Osteoblast (primary cell): ENCODE data around the gene CPLX3. TPM values are rescaled to one million over a fixed set of nuclear protein-coding genes. Genes with fewer than 3 reads are reported as not detected.

Experiments
- DNase-seq: peaks from one replicate; pipeline ENCODE4 v3.0.0; 2011; ENCODE audit warnings: low spot score, mixed read lengths; ENCODE audit not compliant: insufficient read length; ENCODE audit errors: missing footprints
- H2AFZ ChIP-seq: 2 replicates; pipeline ENCODE4 v1.6.0; 2011; ENCODE audit warnings: mild to moderate bottlenecking, low read length
- H3K27ac ChIP-seq: 2 replicates; pipeline ENCODE4 v1.5.1; 2011; ENCODE audit warnings: mild to moderate bottlenecking, low read depth, low read length, moderate library complexity
- H3K27me3 ChIP-seq: 2 replicates; pipeline ENCODE4 v1.6.0; 2012; ENCODE audit warnings: mild to moderate bottlenecking, control low read depth, inconsistent platforms, low read length, moderate library complexity; ENCODE audit not compliant: insufficient read depth
- H3K36me3 ChIP-seq: 2 replicates; pipeline ENCODE4 v1.5.1; 2011; ENCODE audit warnings: mild to moderate bottlenecking, low read length, control low read depth, moderate library complexity; ENCODE audit not compliant: insufficient read depth
- H3K4me1 ChIP-seq: 2 replicates; pipeline ENCODE4 v1.5.1; 2011; ENCODE audit warnings: mild to moderate bottlenecking, low read length, control low read depth, moderate library complexity; ENCODE audit not compliant: insufficient read depth
- H3K4me2 ChIP-seq: 2 replicates; pipeline ENCODE4 v1.6.0; 2011; ENCODE audit warnings: mild to moderate bottlenecking, low read length; ENCODE audit not compliant: insufficient read depth
- H3K4me3 ChIP-seq: fragments of 200-600 bp; sonication (generic); 3 replicates; pipeline ENCODE4 v1.5.1; 2012; ENCODE audit warnings: mild to moderate bottlenecking, low read length, inconsistent platforms; ENCODE audit not compliant: insufficient read depth
- H3K79me2 ChIP-seq: 2 replicates; pipeline ENCODE4 v1.6.0; 2012; ENCODE audit warnings: mild to moderate bottlenecking, low read length, control low read depth, inconsistent platforms; ENCODE audit not compliant: insufficient read depth
- H3K9me3 ChIP-seq: 2 replicates; pipeline ENCODE4 v1.5.1; 2011; ENCODE audit warnings: low read depth, low read length, control low read depth
- H4K20me1 ChIP-seq: 2 replicates; pipeline ENCODE4 v1.6.0; 2012; ENCODE audit warnings: mild to moderate bottlenecking, low read length, control low read depth; ENCODE audit not compliant: insufficient read depth
- CTCF ChIP-seq: IDR thresholded peaks from 2 replicates; pipeline ENCODE4 v1.5.1; 2011; ENCODE audit warnings: mild to moderate bottlenecking, low read depth, low read length, moderate library complexity; ENCODE audit errors: extremely low read depth
- total RNA-seq: library from RNA; depleted of rRNA; stranded (reverse); fragments of >200 nt; gene quantifications from 2 replicates; pipeline ENCODE4 v1.2.3, GENCODE V29; 2012

Gene CPLX3
- total RNA-seq, 1 donor = not detected

- Histone ChIP-seq H3K4me1 (peaks cover 8% of the 10 kb centered on the region), H3K9me3 (no peaks in the 10 kb centered on the region), H3K79me2 (peaks cover 1% of the 10 kb centered on the region), H3K4me2 (no peak overlapping the region), H4K20me1 (peaks cover 11% of the 10 kb centered on the region), H3K36me3 (peaks cover 38% of the 10 kb centered on the region), H2AFZ (no peak overlapping the region), H3K4me3 (no peak overlapping the region), H3K27me3 (no peaks in the 10 kb centered on the region), H3K27ac (no peak overlapping the region)
- no peak for TF ChIP-seq CTCF
- no peak for DNase-seq
Observed at GRCh38 chr15:74804935-74805334, 21.5 kb upstream of the CPLX3 start.

DNA sequence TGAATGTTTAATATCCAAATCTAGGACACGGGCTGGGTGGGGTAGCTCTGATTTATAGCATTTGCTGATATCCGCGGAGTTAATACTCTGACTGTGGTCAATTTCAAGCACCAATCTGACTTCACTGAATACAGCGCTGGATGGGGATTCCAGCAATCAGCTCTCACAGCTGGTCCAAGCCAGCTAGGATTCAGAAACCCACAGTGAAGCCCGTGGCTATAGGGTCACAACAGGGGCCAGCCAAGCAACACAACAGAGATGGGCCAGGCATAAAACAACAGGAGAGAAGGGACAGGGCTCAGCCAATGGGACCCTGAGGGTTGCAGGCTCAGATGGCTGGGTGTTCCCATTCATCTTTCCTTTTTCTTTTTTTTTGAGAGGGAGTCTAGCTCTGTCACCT, 19.1 kb upstream of the CPLX3 start:
- DNase-seq = peak; percentile 80

GRCh38 chr15:74808078-74808839, 18.2 kb upstream of the CPLX3 start:
- no peaks in the 10 kb centered on the region for H4K20me1 ChIP-seq

More for the DNA sequence above, 19.1 kb upstream of the CPLX3 start:
- Histone ChIP-seq H3K9me3 (no peaks in the 10 kb centered on the region), H2AFZ (no peak overlapping the region), H3K4me3 (no peak overlapping the region), H3K36me3 (peaks cover 19% of the 10 kb centered on the region), H4K20me1 (no peaks in the 10 kb centered on the region), H3K27me3 (no peaks in the 10 kb centered on the region), H3K79me2 (no peaks in the 10 kb centered on the region), H3K4me1 (peaks cover 6% of the 10 kb centered on the region), H3K4me2 (no peak overlapping the region), H3K27ac (no peak overlapping the region)
- TF ChIP-seq CTCF = no peak

More at GRCh38 chr15:74808078-74808839, 18.2 kb upstream of the CPLX3 start:
- Histone ChIP-seq H3K27me3 (no peaks in the 10 kb centered on the region), H3K4me3 (no peak overlapping the region), H3K27ac (no peak overlapping the region), H3K79me2 (no peaks in the 10 kb centered on the region), H3K9me3 (no peaks in the 10 kb centered on the region), H3K4me1 (peaks cover 6% of the 10 kb centered on the region), H3K36me3 (peaks cover 9% of the 10 kb centered on the region), H3K4me2 (no peak overlapping the region), H2AFZ (no peak overlapping the region)
- DNase-seq = peak; percentile 46
- no peak for TF ChIP-seq CTCF
